ENCODE measurements around the gene GNA14.

GNA14 gene

GRCh38 chr9:77554586-77555105 is 93.5 kb downstream of the GNA14 start:
- TF ChIP-seq CTCF (conservative IDR thresholded peaks at IDR 0.05; ENCODE audit: low read length), result no peak
- DNase-seq (ENCODE audit: low read depth), result no peak
- no peak overlapping the region for H3K4me3 ChIP-seq (ENCODE audit: low read length)

GRCh38 chr9:77547106-77547730 is 100.9 kb downstream of the GNA14 start:
- no peak overlapping the region for H3K4me3 ChIP-seq (ENCODE audit: low read length)
- no peak for DNase-seq (ENCODE audit: low read depth)
- no peak for TF ChIP-seq CTCF (conservative IDR thresholded peaks at IDR 0.05; ENCODE audit: low read length)

GRCh38 chr9:77546376-77546950 is 101.7 kb downstream of the GNA14 start:
- DNase-seq (ENCODE audit: low read depth), result peak; percentile 7
- no peak for TF ChIP-seq CTCF (conservative IDR thresholded peaks at IDR 0.05; ENCODE audit: low read length)
- no peak overlapping the region for H3K4me3 ChIP-seq (ENCODE audit: low read length)

- no peak for TF ChIP-seq CTCF (conservative IDR thresholded peaks at IDR 0.05; ENCODE audit: low read length)
- H3K4me3 ChIP-seq (ENCODE audit: low read length), result no peak overlapping the region
- DNase-seq (ENCODE audit: low read depth), result no peak
Measured at GRCh38 chr9:77544546-77544945, 103.6 kb downstream of the GNA14 start.

GRCh38 chr9:77543131-77543822 is 104.8 kb downstream of the GNA14 start:
- no peak for DNase-seq (ENCODE audit: low read depth)
- TF ChIP-seq CTCF (conservative IDR thresholded peaks at IDR 0.05; ENCODE audit: low read length), result no peak
- no peak overlapping the region for H3K4me3 ChIP-seq (ENCODE audit: low read length)

GRCh38 chr9:77541600-77541999 is 106.5 kb downstream of the GNA14 start:
- no peak overlapping the region for H3K4me3 ChIP-seq (ENCODE audit: low read length)
- DNase-seq (ENCODE audit: low read depth), result no peak
- TF ChIP-seq CTCF (conservative IDR thresholded peaks at IDR 0.05; ENCODE audit: low read length), result no peak

Data from AG10803 (cell line).